Endothelial cell of umbilical vein (primary cell): ENCODE data around the gene ADD1. TPM values are rescaled to one million over a fixed set of nuclear protein-coding genes. Genes with fewer than 3 reads are reported as not detected.

Source experiments
- BruUV-seq: library from RNA; stranded (reverse); fragments of 400-500 nt; replicated peaks from 2 replicates; lab custom pipeline; 2021; lab: Mats Ljungman, UMichigan
- CTCF ChIA-PET: fragments of 300-600, 350-600 bp; sonication (Branson Sonifier 250); formaldehyde crosslinking; loops from one replicate; lab custom pipeline; 2021; ENCODE audit warnings: antibody characterized with exemption, inconsistent platforms; lab: Charles Lee
- POLR2A ChIA-PET: fragments of 300-600, 350-600 bp; sonication (Branson Sonifier 250); formaldehyde crosslinking; loops from one replicate; lab custom pipeline; 2021; ENCODE audit warnings: antibody characterized with exemption, inconsistent platforms; lab: Charles Lee
- DNase-seq: peaks from one replicate; pipeline ENCODE4 v3.0.0-alpha.2; 2011; ENCODE audit warnings: low read depth, low spot score
- FAIRE-seq: peaks from 2 replicates; lab custom pipeline; 2011; peaks lifted over from hg19 to GRCh38; lab: Jason Lieb, UNC
- H2AFZ ChIP-seq: 2 replicates; pipeline ENCODE4 v1.6.0; 2012; ENCODE audit warnings: low read depth, low read length, control low read depth, inconsistent platforms
- H3K27ac ChIP-seq: 2 replicates; pipeline ENCODE4 v1.5.1; 2011; ENCODE audit warnings: low read depth, mild to moderate bottlenecking, control low read depth, low read length, moderate library complexity; ENCODE audit not compliant: insufficient read depth
- H3K27me3 ChIP-seq, 2 experiments: 2 replicates each; pipeline versions ENCODE4 v1.6.0 to v1.6.1; 2011; ENCODE audit warnings: low read length in 2 of 2, mixed read lengths in 1 of 2; ENCODE audit not compliant: control insufficient read depth in 2 of 2, insufficient read depth in 2 of 2
- H3K36me3 ChIP-seq, 2 experiments: 2 replicates in 1 of 2; 3 replicates in 1 of 2; pipeline ENCODE4 v1.5.1; 2011; ENCODE audit warnings: low read length in 2 of 2, mild to moderate bottlenecking in 1 of 2, moderate library complexity in 1 of 2; ENCODE audit not compliant: control insufficient read depth in 2 of 2, insufficient read depth in 2 of 2; ENCODE audit errors: extremely low read depth in 1 of 2
- H3K4me1 ChIP-seq: 3 replicates; pipeline ENCODE4 v1.5.1; 2011; ENCODE audit warnings: mild to moderate bottlenecking, low read length; ENCODE audit not compliant: control insufficient read depth, insufficient read depth; ENCODE audit errors: extremely low read depth
- H3K4me2 ChIP-seq: 2 replicates; pipeline ENCODE4 v1.6.1; 2011; ENCODE audit warnings: low read length, control low read depth, mixed read lengths; ENCODE audit not compliant: insufficient read depth
- H3K4me3 ChIP-seq, 3 experiments: fragments of 200-600 bp in 1 of 3; sonication (generic), shearing (Covaris generic) in 1 of 3; replicated peaks in 1 of 3; 2 replicates each; pipeline ENCODE4 v1.5.1; 2011 to 2016; ENCODE audit warnings: control low read depth in 3 of 3, low read length in 3 of 3, mild to moderate bottlenecking in 2 of 3, inconsistent platforms in 1 of 3, low read depth in 1 of 3, moderate library complexity in 1 of 3; ENCODE audit not compliant: insufficient read depth in 1 of 3
- H3K79me2 ChIP-seq: 2 replicates; pipeline ENCODE4 v1.6.0; 2012; ENCODE audit warnings: low read length, inconsistent platforms; ENCODE audit not compliant: control insufficient read depth, insufficient read depth
- H3K9ac ChIP-seq: replicated peaks from 2 replicates; pipeline ENCODE3; 2011; ENCODE audit warnings: low read length, control low read depth; ENCODE audit not compliant: insufficient read depth; ENCODE audit errors: extremely low read depth
- H3K9me1 ChIP-seq: replicated peaks from 3 replicates; pipeline ENCODE4 v1.6.0; 2011; ENCODE audit warnings: mild to moderate bottlenecking, low read length; ENCODE audit not compliant: control insufficient read depth, insufficient read depth; ENCODE audit errors: extremely low read depth
- H3K9me3 ChIP-seq: replicated peaks from 2 replicates; pipeline ENCODE4 v1.5.1; 2012; ENCODE audit warnings: low read length, inconsistent platforms; ENCODE audit not compliant: control insufficient read depth, insufficient read depth
- H4K20me1 ChIP-seq: replicated peaks from 2 replicates; pipeline ENCODE3; 2011; ENCODE audit warnings: mild to moderate bottlenecking, low read length; ENCODE audit not compliant: control insufficient read depth, insufficient read depth; ENCODE audit errors: extremely low read depth
- CTCF ChIP-seq, 2 donors: IDR thresholded peaks; 1 replicate in 1 of 2; 2 replicates in 1 of 2; pipeline ENCODE4 v1.5.1; 2011; ENCODE audit warnings: low read length in 2 of 2, mild to moderate bottlenecking in 2 of 2, moderate library complexity in 2 of 2, control low read depth in 1 of 2, inconsistent platforms in 1 of 2, low read depth in 1 of 2; ENCODE audit not compliant: insufficient read depth in 1 of 2; ENCODE audit errors: extremely low read depth in 1 of 2
- EZH2 ChIP-seq: IDR thresholded peaks from 2 replicates; pipeline ENCODE4 v1.6.1; 2012; ENCODE audit warnings: borderline replicate concordance, low read depth, mild to moderate bottlenecking, moderate library complexity, low read length, inconsistent platforms; ENCODE audit not compliant: severe bottlenecking
- FOS ChIP-seq: IDR thresholded peaks from 2 replicates; pipeline ENCODE4 v1.6.1; 2011; ENCODE audit warnings: mild to moderate bottlenecking, low read length, moderate library complexity, borderline replicate concordance; ENCODE audit not compliant: insufficient read depth
- GATA2 ChIP-seq: IDR thresholded peaks from 2 replicates; pipeline ENCODE4 v1.7.0; 2011; ENCODE audit warnings: low read depth, mild to moderate bottlenecking, moderate library complexity, mixed read lengths, low read length; ENCODE audit not compliant: insufficient read length, insufficient read depth
- JUN ChIP-seq: IDR thresholded peaks from 2 replicates; pipeline ENCODE4 v1.6.1; 2011; ENCODE audit warnings: borderline replicate concordance, low read depth; ENCODE audit not compliant: insufficient read length, insufficient read depth
- MYC ChIP-seq: IDR thresholded peaks from one replicate; pipeline ENCODE4 v1.6.1; 2011; ENCODE audit warnings: mild to moderate bottlenecking, low read depth, low read length
- POLR2A ChIP-seq: IDR thresholded peaks from 2 replicates; pipeline ENCODE4 v1.6.1; 2012; ENCODE audit warnings: low read depth, mild to moderate bottlenecking, control low read depth, low read length
- POLR2AphosphoS5 ChIP-seq: IDR thresholded peaks from 2 replicates; pipeline ENCODE4 v1.6.1; 2012; ENCODE audit warnings: low read depth, mild to moderate bottlenecking, control low read depth, low read length, moderate library complexity; ENCODE audit not compliant: insufficient read depth
- dilution Hi-C: fragments of 300-500 bp; cut with MboI; formaldehyde crosslinking; loops from one replicate; pipeline ENCODE4 v1.15.0; 2019; ENCODE audit warnings: low sequenced_read_pairs; ENCODE audit not compliant: extremely low pct_ligation_motif_present
- intact Hi-C: fragments of 100-400 bp; cut with micrococcal nuclease; formaldehyde crosslinking; loops from one replicate; pipeline ENCODE4 v1.10.0; 2022
- polyA plus RNA-seq, 4 experiments: library from polyadenylated mRNA; depleted of rRNA in 3 of 4; stranded (reverse) in 3 of 4; unstranded in 1 of 4; fragments of >200 nt; gene quantifications; 2 replicates each; pipeline versions ENCODE4 v1.2.1 to v1.2.3, GENCODE V29; 2011 to 2012; ENCODE audit warnings: missing spikeins in 1 of 4
- total RNA-seq: library from RNA; stranded (reverse); gene quantifications from 2 replicates; pipeline ENCODE4 v1.2.3, GENCODE V29; 2021
- TF ChIP-seq, protein P1 (sequence below): IDR thresholded peaks from 2 replicates; pipeline ENCODE4 v1.6.1; 2011; ENCODE audit not compliant: insufficient read depth, insufficient read length

Gene ADD1
- total and polyA plus RNA-seq, 2 donors (not counting 3 experiments of a cell fraction or from before 2014, with no cell fraction given): 219 to 305 TPM

DNA sequence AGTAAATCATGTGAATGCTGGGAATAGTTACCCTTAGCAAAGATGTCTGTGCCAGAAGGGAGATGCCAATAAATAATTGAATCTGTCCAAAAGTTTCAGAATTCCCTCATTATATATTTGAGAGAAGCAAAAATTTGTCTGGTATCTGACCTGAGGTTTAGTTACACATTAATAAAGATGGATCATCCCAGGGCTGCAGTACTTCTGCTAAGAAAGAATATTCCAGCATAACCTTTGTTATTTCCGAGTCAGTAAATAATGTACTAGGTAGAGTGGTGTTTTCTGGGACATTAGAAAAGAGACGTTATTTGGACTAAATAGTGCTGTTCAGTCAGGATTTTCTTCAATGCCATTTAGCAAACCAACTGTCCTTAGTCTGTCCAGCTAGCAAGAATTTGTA is 26.4 kb downstream of the ADD1 start:
- H3K36me3 ChIP-seq: no peaks in the 10 kb centered on the region
- BruUV-seq: no TSS peak
- no peak overlapping the region for H2AFZ ChIP-seq
- H3K27ac ChIP-seq: no peak overlapping the region
- H3K9me3 ChIP-seq: no peaks in the 10 kb centered on the region
- POLR2A ChIA-PET: no interaction called here
- intact Hi-C loops (no loop called here), dilution Hi-C loops (no loop called here)
- no peaks in the 10 kb centered on the region for H3K9me1 ChIP-seq
- no peak overlapping the region for H3K9ac ChIP-seq
- H3K4me3 ChIP-seq: no peak overlapping the region
- FAIRE-seq (no peak), DNase-seq (no peak)
- peaks cover 25% of the 10 kb centered on the region for H3K4me1 ChIP-seq
- peaks cover 90% of the 10 kb centered on the region for H3K79me2 ChIP-seq
- H4K20me1 ChIP-seq: peaks cover 4% of the 10 kb centered on the region
- H3K4me2 ChIP-seq: no peak overlapping the region
- CTCF ChIA-PET: no interaction called here
- H3K27me3 ChIP-seq: no peaks in the 10 kb centered on the region
- TF ChIP-seq, protein P1, sequence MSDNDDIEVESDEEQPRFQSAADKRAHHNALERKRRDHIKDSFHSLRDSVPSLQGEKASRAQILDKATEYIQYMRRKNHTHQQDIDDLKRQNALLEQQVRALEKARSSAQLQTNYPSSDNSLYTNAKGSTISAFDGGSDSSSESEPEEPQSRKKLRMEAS: no peak
- TF ChIP-seq POLR2AphosphoS5: no peak
- no peak for TF ChIP-seq CTCF (IDR thresholded peaks at IDR 0.05; ENCODE audit: extremely low read depth in 1 of 2, insufficient read depth in 1 of 2, low read depth in 1 of 2, low read length in 2 of 2)
- TF ChIP-seq EZH2: no peak

GRCh38 chr4:2871466-2871865 is 27.8 kb downstream of the ADD1 start:
- no peak overlapping the region for H3K4me2 ChIP-seq
- CTCF ChIA-PET: interaction anchor here (1.2 to 1.5 kb wide), 2 partner anchors 8 to 107 kb away, joined by 3 read pairs; no protein-coding TSS in a partner anchor
- TF ChIP-seq POLR2AphosphoS5: no peak
- TF ChIP-seq, protein P1: no peak
- TF ChIP-seq MYC: no peak
- no peak for TF ChIP-seq POLR2A
- TF ChIP-seq GATA2: no peak
- no peak for TF ChIP-seq EZH2
- no peak for TF ChIP-seq FOS
- no peak for TF ChIP-seq JUN
- no peak for TF ChIP-seq CTCF (IDR thresholded peaks at IDR 0.05; ENCODE audit: extremely low read depth in 1 of 2, insufficient read depth in 1 of 2, low read depth in 1 of 2, low read length in 2 of 2)

More at GRCh38 chr4:2871466-2871865, 27.8 kb downstream of the ADD1 start:
- BruUV-seq: no TSS peak
- H3K4me3 ChIP-seq: no peak overlapping the region
- dilution Hi-C loops: no loop called here
- no peak overlapping the region for H3K27ac ChIP-seq
- H3K27me3 ChIP-seq: no peaks in the 10 kb centered on the region
- POLR2A ChIA-PET: interaction anchor here (0.7 kb wide), 1 partner anchor 221 kb away, joined by 4 read pairs; no protein-coding TSS in a partner anchor
- no peak overlapping the region for H3K9ac ChIP-seq
- H3K9me1 ChIP-seq: no peaks in the 10 kb centered on the region
- peaks cover 88% of the 10 kb centered on the region for H3K79me2 ChIP-seq
- H3K36me3 ChIP-seq: no peaks in the 10 kb centered on the region
- no peak for DNase-seq
- no peak overlapping the region for H2AFZ ChIP-seq
- intact Hi-C loops: no loop called here
- peaks cover 22% of the 10 kb centered on the region for H3K4me1 ChIP-seq
- H3K9me3 ChIP-seq: no peaks in the 10 kb centered on the region
- no peak for FAIRE-seq
- H4K20me1 ChIP-seq: peaks cover 4% of the 10 kb centered on the region
